Fibroblast of pulmonary artery (primary cell): Measurements from ENCODE around the gene RHOF.

Experiments
- DNase-seq: peaks from one replicate; pipeline ENCODE4 v3.0.0-alpha.2; 2010; ENCODE audit warnings: low read depth
- H3K4me3 ChIP-seq: replicated peaks from 2 replicates; pipeline ENCODE4 v1.5.1; 2011; ENCODE audit warnings: low read depth, mild to moderate bottlenecking, control low read depth, low read length, moderate library complexity
- TF ChIP-seq, protein P1 (sequence below): IDR thresholded peaks from 2 replicates; pipeline ENCODE4 v1.5.1; 2011; ENCODE audit warnings: mild to moderate bottlenecking, control low read depth, low read length, inconsistent platforms; ENCODE audit errors: missing control alignments

RHOF gene

GRCh38 chr12:121830588-121831265 is 37.2 kb upstream of the RHOF start:
- no peak for DNase-seq
- no peak overlapping the region for H3K4me3 ChIP-seq
- TF ChIP-seq, protein P1, sequence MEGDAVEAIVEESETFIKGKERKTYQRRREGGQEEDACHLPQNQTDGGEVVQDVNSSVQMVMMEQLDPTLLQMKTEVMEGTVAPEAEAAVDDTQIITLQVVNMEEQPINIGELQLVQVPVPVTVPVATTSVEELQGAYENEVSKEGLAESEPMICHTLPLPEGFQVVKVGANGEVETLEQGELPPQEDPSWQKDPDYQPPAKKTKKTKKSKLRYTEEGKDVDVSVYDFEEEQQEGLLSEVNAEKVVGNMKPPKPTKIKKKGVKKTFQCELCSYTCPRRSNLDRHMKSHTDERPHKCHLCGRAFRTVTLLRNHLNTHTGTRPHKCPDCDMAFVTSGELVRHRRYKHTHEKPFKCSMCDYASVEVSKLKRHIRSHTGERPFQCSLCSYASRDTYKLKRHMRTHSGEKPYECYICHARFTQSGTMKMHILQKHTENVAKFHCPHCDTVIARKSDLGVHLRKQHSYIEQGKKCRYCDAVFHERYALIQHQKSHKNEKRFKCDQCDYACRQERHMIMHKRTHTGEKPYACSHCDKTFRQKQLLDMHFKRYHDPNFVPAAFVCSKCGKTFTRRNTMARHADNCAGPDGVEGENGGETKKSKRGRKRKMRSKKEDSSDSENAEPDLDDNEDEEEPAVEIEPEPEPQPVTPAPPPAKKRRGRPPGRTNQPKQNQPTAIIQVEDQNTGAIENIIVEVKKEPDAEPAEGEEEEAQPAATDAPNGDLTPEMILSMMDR: no peak

DNA sequence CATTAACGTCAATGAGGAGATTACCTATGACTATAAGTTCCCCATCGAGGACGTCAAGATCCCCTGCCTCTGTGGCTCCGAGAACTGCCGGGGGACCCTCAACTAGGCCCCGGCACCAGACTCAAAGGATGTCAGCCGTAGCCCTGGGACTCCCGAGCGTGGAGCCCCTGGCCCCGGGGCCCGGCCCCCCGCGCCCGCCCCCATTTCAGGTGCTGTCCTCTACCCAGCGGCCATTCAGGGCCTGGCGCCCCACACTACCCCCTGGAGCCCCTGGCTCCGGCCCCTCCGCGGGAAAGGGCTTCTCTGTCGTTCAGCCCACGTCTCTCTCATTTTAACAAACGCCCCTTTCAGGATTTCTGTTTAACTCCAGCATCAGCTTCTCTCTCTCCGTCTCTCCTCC is 36.6 kb upstream of the RHOF start:
- TF ChIP-seq, protein P1: no peak
- H3K4me3 ChIP-seq: no peak overlapping the region
- no peak for DNase-seq

DNA sequence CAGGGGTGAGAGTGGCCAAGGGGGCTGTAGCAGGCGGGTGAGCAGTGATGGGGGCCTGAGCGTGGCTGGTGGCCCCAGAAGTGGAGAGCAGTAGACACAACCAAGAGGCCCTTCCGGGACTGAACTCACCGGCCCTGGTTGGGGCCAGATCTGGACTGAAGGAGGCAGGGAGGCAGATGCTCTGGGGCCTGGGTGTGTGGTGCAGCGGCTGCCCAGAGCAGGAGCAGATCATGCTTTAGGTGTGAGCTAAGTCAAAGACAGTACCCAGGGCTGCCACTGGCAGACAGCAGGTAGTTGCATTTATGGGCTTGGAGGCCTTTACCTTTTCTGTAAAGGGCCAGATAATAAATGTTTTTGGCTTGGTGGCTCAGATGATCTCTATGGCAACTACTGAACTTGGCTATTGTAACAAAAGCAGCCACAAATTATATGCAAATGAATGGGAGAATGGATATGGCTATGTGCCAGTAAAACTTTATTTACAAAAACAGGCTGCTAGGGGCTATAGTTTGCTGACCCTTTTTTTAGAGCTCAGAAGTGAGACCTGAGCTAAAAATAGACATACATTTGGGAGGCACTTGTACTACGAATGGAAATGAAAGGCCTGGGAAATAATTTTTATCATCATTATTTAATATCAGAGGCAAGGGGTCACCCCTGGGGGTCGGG is 35.9 kb upstream of the RHOF start:
- TF ChIP-seq, protein P1: no peak
- no peak overlapping the region for H3K4me3 ChIP-seq
- no peak for DNase-seq

DNA sequence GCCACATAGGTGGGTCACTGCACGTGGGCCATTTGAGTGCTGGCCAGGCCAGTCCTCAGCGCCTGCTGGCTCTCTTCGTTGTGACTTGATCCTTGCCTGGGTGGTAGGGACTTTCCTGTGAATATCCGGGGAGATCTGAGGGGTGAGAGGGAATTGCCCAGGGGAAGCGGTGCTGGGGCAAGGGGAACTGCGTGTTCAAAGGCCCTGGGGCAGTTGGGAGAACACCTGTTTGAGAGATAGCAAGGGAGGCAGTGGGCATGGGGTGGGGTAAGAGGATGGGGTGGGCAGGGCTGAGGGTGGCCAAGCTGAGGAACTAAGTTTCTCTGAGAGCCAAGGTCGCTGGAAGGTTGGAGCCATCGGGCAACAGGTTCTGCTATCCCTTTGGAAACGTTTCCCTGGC is 35.3 kb upstream of the RHOF start:
- TF ChIP-seq, protein P1: no peak
- H3K4me3 ChIP-seq: no peak overlapping the region

DNA sequence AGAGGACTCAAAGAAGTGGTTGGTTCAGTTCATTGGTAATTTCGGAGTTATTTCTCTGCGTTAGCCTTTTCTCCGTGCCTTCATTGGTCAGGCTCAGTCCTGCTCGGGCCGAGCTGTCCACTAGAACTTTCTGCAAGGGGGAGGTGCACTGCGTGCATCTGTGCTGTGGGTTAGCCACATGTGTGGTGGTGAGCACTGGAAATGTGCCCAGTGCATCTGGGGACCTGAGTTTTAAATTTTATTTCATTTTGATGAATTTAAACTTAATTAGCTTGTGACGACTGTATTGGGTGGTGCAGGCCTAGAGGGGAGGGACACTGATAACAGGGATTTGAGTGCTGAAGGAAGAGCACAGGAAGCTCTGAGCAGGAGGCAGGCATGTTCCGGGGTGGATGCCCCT is 34.8 kb upstream of the RHOF start:
- H3K4me3 ChIP-seq: no peak overlapping the region
- TF ChIP-seq, protein P1: no peak
- no peak for DNase-seq

More for the DNA sequence above, 35.3 kb upstream of the RHOF start:
- DNase-seq: no peak

- TF ChIP-seq, protein P1: no peak
- no peak overlapping the region for H3K4me3 ChIP-seq
- DNase-seq: no peak
Measured at GRCh38 chr12:121827351-121828099, 34.0 kb upstream of the RHOF start.
